ENCODE measurements around the gene NGLY1. TPM values are rescaled to one million over a fixed set of nuclear protein-coding genes. Genes with fewer than 3 reads are reported as not detected.

NGLY1 gene
- total and polyA plus RNA-seq, 4 donors = 14.1 to 37.9 (median 28.1) TPM

GRCh38 chr3:25708036-25708435, 75.2 kb downstream of the NGLY1 start:
- H3K27me3 ChIP-seq (ENCODE audit: control insufficient read depth in 1 of 2, insufficient read depth in 2 of 2, low read length in 1 of 2) = no peaks in the 10 kb centered on the region
- H3K27ac ChIP-seq (ENCODE audit: low read depth in 1 of 2, low read length in 2 of 2) = no peak overlapping the region
- intact Hi-C loops (cut with DNase I) = no loop called here
- no peaks in the 10 kb centered on the region for H3K36me3 ChIP-seq (ENCODE audit: control insufficient read depth in 1 of 2, insufficient read depth in 2 of 2, low read length in 1 of 2)
- ATAC-seq (ENCODE audit: low FRiP score) (no peak), DNase-seq (no peak)
- WGBS, 2 donors = 47 to 48% methylated on average over 3 of the region's 3 CpGs
- H3K4me3 ChIP-seq (ENCODE audit: low read length in 2 of 2) = no peak overlapping the region
- H3K4me1 ChIP-seq (ENCODE audit: control insufficient read depth in 1 of 2, insufficient read depth in 2 of 2, low read length in 2 of 2) = no peaks in the 10 kb centered on the region
- H3K9me3 ChIP-seq (ENCODE audit: control insufficient read depth, low read length) = no peaks in the 10 kb centered on the region

GRCh38 chr3:25707268-25707926, 75.8 kb downstream of the NGLY1 start:
- no peaks in the 10 kb centered on the region for H3K9me3 ChIP-seq (ENCODE audit: control insufficient read depth, low read length)
- no peaks in the 10 kb centered on the region for H3K4me1 ChIP-seq (ENCODE audit: control insufficient read depth in 1 of 2, insufficient read depth in 2 of 2, low read length in 2 of 2)
- no peak overlapping the region for H3K27ac ChIP-seq (ENCODE audit: low read depth in 1 of 2, low read length in 2 of 2)
- ATAC-seq (ENCODE audit: low FRiP score) (no peak), DNase-seq (no peak)
- 86 to 87% methylated on average over 2 of the region's 2 CpGs for WGBS, 2 donors
- no peaks in the 10 kb centered on the region for H3K36me3 ChIP-seq (ENCODE audit: control insufficient read depth in 1 of 2, insufficient read depth in 2 of 2, low read length in 1 of 2)
- H3K27me3 ChIP-seq (ENCODE audit: control insufficient read depth in 1 of 2, insufficient read depth in 2 of 2, low read length in 1 of 2) = no peaks in the 10 kb centered on the region
- H3K4me3 ChIP-seq (ENCODE audit: low read length in 2 of 2) = no peak overlapping the region
- intact Hi-C loops (cut with DNase I) = no loop called here

GRCh38 chr3:25706213-25706612, 77.0 kb downstream of the NGLY1 start:
- H3K4me3 ChIP-seq (ENCODE audit: low read length in 2 of 2) = no peak overlapping the region
- H3K27ac ChIP-seq (ENCODE audit: low read depth in 1 of 2, low read length in 2 of 2) = no peak overlapping the region
- no peaks in the 10 kb centered on the region for H3K36me3 ChIP-seq (ENCODE audit: control insufficient read depth in 1 of 2, insufficient read depth in 2 of 2, low read length in 1 of 2)
- DNase-seq (no peak), ATAC-seq (ENCODE audit: low FRiP score) (no peak)
- no peaks in the 10 kb centered on the region for H3K9me3 ChIP-seq (ENCODE audit: control insufficient read depth, low read length)
- H3K4me1 ChIP-seq (ENCODE audit: control insufficient read depth in 1 of 2, insufficient read depth in 2 of 2, low read length in 2 of 2) = no peaks in the 10 kb centered on the region
- intact Hi-C loops (cut with DNase I) = no loop called here
- H3K27me3 ChIP-seq (ENCODE audit: control insufficient read depth in 1 of 2, insufficient read depth in 2 of 2, low read length in 1 of 2) = no peaks in the 10 kb centered on the region
- WGBS, 2 donors = 83 to 85% methylated on average over 4 of the region's 4 CpGs

DNA sequence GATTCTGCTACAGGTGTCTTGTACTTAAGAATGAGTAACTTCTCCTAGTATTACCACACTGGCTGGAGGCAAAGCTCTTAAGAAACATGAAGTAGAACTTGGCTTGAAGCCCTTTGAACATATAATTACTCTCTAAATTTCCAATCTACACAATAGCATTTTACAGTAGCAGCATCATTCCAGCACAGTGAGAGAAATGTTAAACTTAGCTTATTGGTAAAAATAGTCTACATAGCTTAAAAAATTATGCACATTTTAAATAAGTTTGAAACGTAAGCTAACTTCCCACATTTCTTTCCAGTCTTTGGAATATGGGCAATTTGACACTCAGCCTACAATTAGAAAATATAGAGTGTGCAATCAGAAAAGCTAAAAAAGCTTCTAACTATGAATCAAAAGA, 85.7 kb downstream of the NGLY1 start:
- WGBS, 2 donors = 20 to 37% methylated on average over 1 of the region's 1 CpG
- Histone ChIP-seq H3K9me3 (ENCODE audit: control insufficient read depth, low read length) (no peaks in the 10 kb centered on the region), H3K4me1 (ENCODE audit: control insufficient read depth in 1 of 2, insufficient read depth in 2 of 2, low read length in 2 of 2) (no peaks in the 10 kb centered on the region), H3K4me3 (ENCODE audit: low read length in 2 of 2) (no peak overlapping the region), H3K36me3 (ENCODE audit: control insufficient read depth in 1 of 2, insufficient read depth in 2 of 2, low read length in 1 of 2) (no peaks in the 10 kb centered on the region), H3K27me3 (ENCODE audit: control insufficient read depth in 1 of 2, insufficient read depth in 2 of 2, low read length in 1 of 2) (no peaks in the 10 kb centered on the region), H3K27ac (ENCODE audit: low read depth in 1 of 2, low read length in 2 of 2) (no peak overlapping the region)
- intact Hi-C loops (cut with DNase I) = no loop called here
- DNase-seq = no peak
- ATAC-seq (ENCODE audit: low FRiP score) = no peak

DNA sequence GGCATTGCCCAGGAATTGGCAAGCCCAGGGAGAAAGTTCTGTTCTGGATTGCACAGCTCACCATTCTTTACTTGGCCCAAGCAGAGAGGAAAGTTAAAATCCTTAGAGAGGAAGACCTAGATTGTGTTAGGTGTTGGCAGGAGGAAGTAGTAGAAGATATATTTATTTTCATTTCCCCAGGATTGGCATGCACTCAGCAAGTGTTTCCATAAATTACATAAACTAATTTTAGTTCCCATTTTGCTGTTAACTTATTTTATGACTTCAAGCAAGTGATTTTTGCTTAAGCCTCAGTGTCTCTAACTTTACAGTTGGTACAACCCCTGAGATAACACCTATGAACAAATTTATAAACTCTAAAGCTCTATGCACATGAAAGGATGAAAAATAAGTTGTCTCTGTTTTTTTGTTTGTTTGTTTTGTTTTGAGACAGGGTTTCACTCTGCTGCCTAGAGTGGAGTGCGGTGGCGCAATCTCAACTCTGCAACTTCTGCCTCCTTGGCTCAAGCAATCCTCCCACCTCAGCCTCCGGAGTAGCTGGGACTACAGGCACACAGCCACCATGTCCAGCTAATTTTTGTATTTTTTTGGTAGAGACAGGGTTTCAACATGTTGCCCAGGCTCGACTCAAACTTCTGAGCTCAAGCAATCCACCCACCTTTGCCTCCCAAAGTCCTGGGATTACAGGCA, 87.4 kb downstream of the NGLY1 start:
- Histone ChIP-seq H3K36me3 (ENCODE audit: control insufficient read depth in 1 of 2, insufficient read depth in 2 of 2, low read length in 1 of 2) (no peaks in the 10 kb centered on the region), H3K27ac (ENCODE audit: low read depth in 1 of 2, low read length in 2 of 2) (no peak overlapping the region), H3K27me3 (ENCODE audit: control insufficient read depth in 1 of 2, insufficient read depth in 2 of 2, low read length in 1 of 2) (no peaks in the 10 kb centered on the region), H3K9me3 (ENCODE audit: control insufficient read depth, low read length) (no peaks in the 10 kb centered on the region), H3K4me3 (ENCODE audit: low read length in 2 of 2) (no peak overlapping the region), H3K4me1 (ENCODE audit: control insufficient read depth in 1 of 2, insufficient read depth in 2 of 2, low read length in 2 of 2) (no peaks in the 10 kb centered on the region)
- WGBS, 2 donors = 85 to 90% methylated on average over 4 of the region's 4 CpGs
- peak in 1 of 2 donors; percentile 52 for DNase-seq
- intact Hi-C loops (cut with DNase I) = no loop called here
- ATAC-seq (ENCODE audit: low FRiP score) = no peak

GRCh38 chr3:25693238-25693637, 90.0 kb downstream of the NGLY1 start:
- Histone ChIP-seq H3K4me3 (ENCODE audit: low read length in 2 of 2) (no peak overlapping the region), H3K4me1 (ENCODE audit: control insufficient read depth in 1 of 2, insufficient read depth in 2 of 2, low read length in 2 of 2) (peaks cover 0 to 1% of the 10 kb centered on the region in 2 donors), H3K27me3 (ENCODE audit: control insufficient read depth in 1 of 2, insufficient read depth in 2 of 2, low read length in 1 of 2) (no peaks in the 10 kb centered on the region), H3K36me3 (ENCODE audit: control insufficient read depth in 1 of 2, insufficient read depth in 2 of 2, low read length in 1 of 2) (no peaks in the 10 kb centered on the region), H3K9me3 (ENCODE audit: control insufficient read depth, low read length) (no peaks in the 10 kb centered on the region), H3K27ac (ENCODE audit: low read depth in 1 of 2, low read length in 2 of 2) (no peak overlapping the region)
- DNase-seq (no peak), ATAC-seq (ENCODE audit: low FRiP score) (no peak)
- 64% methylated on average over 3 of the region's 3 CpGs for WGBS, 2 donors
- intact Hi-C loops (cut with DNase I) = no loop called here

DNA sequence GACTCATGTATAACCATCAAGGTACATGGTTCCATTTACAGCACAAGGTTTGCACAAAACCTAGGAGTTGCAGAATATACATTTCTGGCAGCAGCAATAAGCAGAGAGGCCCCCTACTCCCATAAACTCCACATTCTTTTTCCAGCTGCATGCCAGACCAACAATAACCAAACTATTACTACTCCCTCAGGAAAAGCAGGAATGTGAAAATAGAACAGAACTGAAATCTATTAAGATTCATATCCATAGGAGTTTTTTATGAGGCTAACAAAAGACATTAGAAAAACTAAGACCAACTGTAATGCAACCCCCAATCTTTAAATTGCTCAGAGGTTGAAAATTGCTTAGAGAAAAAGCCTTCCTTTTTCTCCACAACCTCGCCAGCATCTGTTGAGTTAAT, 90.9 kb downstream of the NGLY1 start:
- Histone ChIP-seq H3K27me3 (ENCODE audit: control insufficient read depth in 1 of 2, insufficient read depth in 2 of 2, low read length in 1 of 2) (no peaks in the 10 kb centered on the region), H3K4me3 (ENCODE audit: low read length in 2 of 2) (no peak overlapping the region), H3K27ac (ENCODE audit: low read depth in 1 of 2, low read length in 2 of 2) (no peak overlapping the region), H3K36me3 (ENCODE audit: control insufficient read depth in 1 of 2, insufficient read depth in 2 of 2, low read length in 1 of 2) (no peaks in the 10 kb centered on the region), H3K4me1 (ENCODE audit: control insufficient read depth in 1 of 2, insufficient read depth in 2 of 2, low read length in 2 of 2) (peaks cover 0 to 2% of the 10 kb centered on the region in 2 donors), H3K9me3 (ENCODE audit: control insufficient read depth, low read length) (no peaks in the 10 kb centered on the region)
- WGBS, 2 donors = 69 to 85% methylated on average over 1 of the region's 1 CpG
- no peak for DNase-seq
- intact Hi-C loops (cut with DNase I) = no loop called here
- ATAC-seq (ENCODE audit: low FRiP score) = no peak

GRCh38 chr3:25690768-25691533, 92.3 kb downstream of the NGLY1 start:
- Histone ChIP-seq H3K27ac (ENCODE audit: low read depth in 1 of 2, low read length in 2 of 2) (no peak overlapping the region), H3K9me3 (ENCODE audit: control insufficient read depth, low read length) (no peaks in the 10 kb centered on the region), H3K27me3 (ENCODE audit: control insufficient read depth in 1 of 2, insufficient read depth in 2 of 2, low read length in 1 of 2) (no peaks in the 10 kb centered on the region), H3K4me3 (ENCODE audit: low read length in 2 of 2) (no peak overlapping the region), H3K4me1 (ENCODE audit: control insufficient read depth in 1 of 2, insufficient read depth in 2 of 2, low read length in 2 of 2) (peaks cover 0 to 2% of the 10 kb centered on the region in 2 donors), H3K36me3 (ENCODE audit: control insufficient read depth in 1 of 2, insufficient read depth in 2 of 2, low read length in 1 of 2) (no peaks in the 10 kb centered on the region)
- intact Hi-C loops (cut with DNase I) = no loop called here
- no peak for ATAC-seq (ENCODE audit: low FRiP score)
- no peak for DNase-seq
- 90 to 98% methylated on average over 2 of the region's 2 CpGs for WGBS, 2 donors
